Lower leg skin (tissue), 3 donors: Measurements from ENCODE around the gene UTY.

Source experiments
- POLR2A ChIP-seq, 2 donors: fragments of 450-650 bp; IDR thresholded peaks; one replicate each; pipeline ENCODE4 v1.6.1; 2016 to 2017; ENCODE audit warnings: antibody characterized with exemption in 2 of 2, mild to moderate bottlenecking in 1 of 2, moderate library complexity in 1 of 2
- TF ChIP-seq, protein P1 (sequence below), 3 donors: fragments of 450-650 bp; IDR thresholded peaks; one replicate each; pipeline ENCODE4 v1.5.1; 2016; ENCODE audit warnings: antibody characterized with exemption in 3 of 3, mild to moderate bottlenecking in 3 of 3, moderate library complexity in 2 of 3

DNA sequence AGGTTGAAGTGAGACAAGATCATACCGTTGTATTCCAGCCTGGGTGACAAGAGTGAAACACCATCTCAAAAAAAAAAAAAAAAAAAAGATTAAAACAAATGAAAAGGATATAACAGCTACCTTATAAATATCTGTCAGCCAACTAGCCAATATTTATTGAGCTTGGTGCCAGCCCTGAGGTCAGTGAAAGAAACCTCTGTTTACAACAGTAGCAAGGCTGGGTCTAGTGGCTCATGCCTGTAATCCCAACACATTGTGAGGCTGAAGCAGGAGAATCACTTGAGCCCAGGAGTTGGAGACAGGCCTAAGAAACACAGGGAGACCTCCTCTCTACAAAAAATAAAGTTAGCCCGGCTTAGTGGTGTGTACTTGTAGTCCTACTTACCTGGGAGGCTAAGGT, 12.6 kb upstream of the UTY start:
- TF ChIP-seq, protein P1, sequence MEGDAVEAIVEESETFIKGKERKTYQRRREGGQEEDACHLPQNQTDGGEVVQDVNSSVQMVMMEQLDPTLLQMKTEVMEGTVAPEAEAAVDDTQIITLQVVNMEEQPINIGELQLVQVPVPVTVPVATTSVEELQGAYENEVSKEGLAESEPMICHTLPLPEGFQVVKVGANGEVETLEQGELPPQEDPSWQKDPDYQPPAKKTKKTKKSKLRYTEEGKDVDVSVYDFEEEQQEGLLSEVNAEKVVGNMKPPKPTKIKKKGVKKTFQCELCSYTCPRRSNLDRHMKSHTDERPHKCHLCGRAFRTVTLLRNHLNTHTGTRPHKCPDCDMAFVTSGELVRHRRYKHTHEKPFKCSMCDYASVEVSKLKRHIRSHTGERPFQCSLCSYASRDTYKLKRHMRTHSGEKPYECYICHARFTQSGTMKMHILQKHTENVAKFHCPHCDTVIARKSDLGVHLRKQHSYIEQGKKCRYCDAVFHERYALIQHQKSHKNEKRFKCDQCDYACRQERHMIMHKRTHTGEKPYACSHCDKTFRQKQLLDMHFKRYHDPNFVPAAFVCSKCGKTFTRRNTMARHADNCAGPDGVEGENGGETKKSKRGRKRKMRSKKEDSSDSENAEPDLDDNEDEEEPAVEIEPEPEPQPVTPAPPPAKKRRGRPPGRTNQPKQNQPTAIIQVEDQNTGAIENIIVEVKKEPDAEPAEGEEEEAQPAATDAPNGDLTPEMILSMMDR (IDR thresholded peaks at IDR 0.05), result no peak
- TF ChIP-seq POLR2A (IDR thresholded peaks at IDR 0.05), result no peak
